NCI-H510A (cell line): ENCODE data around the gene SAMD4A.

Source experiments
- DNase-seq: peaks from one replicate; lab custom pipeline; 2025; lab: John Stamatoyannopoulos, UW

The SAMD4A gene

GRCh38 chr14:54706769-54707168, 139.8 kb downstream of the SAMD4A start:
- no peak for DNase-seq

- no peak for DNase-seq
These were observed 141.2 kb downstream of the SAMD4A start for GRCh38 chr14:54708161-54708560.

GRCh38 chr14:54708982-54709381, 142.1 kb downstream of the SAMD4A start:
- DNase-seq: no peak

GRCh38 chr14:54709444-54709843, 142.5 kb downstream of the SAMD4A start:
- no peak for DNase-seq

- no peak for DNase-seq
These were observed 142.9 kb downstream of the SAMD4A start for GRCh38 chr14:54709867-54710266.

GRCh38 chr14:54711312-54711711, 144.4 kb downstream of the SAMD4A start:
- DNase-seq: no peak

- DNase-seq: no peak
These were observed 145.0 kb downstream of the SAMD4A start for GRCh38 chr14:54711812-54712464.

- DNase-seq: no peak
These were observed 145.7 kb downstream of the SAMD4A start for GRCh38 chr14:54712465-54713200.

- DNase-seq: no peak
These were observed 146.5 kb downstream of the SAMD4A start for GRCh38 chr14:54713379-54713778.

GRCh38 chr14:54715239-54715638, 148.3 kb downstream of the SAMD4A start:
- DNase-seq: no peak

GRCh38 chr14:54715811-54716210, 148.9 kb downstream of the SAMD4A start:
- no peak for DNase-seq

- DNase-seq: no peak
These were observed 149.9 kb downstream of the SAMD4A start for GRCh38 chr14:54716862-54717261.

- no peak for DNase-seq
These were observed 151.1 kb downstream of the SAMD4A start for GRCh38 chr14:54718046-54718445.

- DNase-seq: no peak
These were observed 152.5 kb downstream of the SAMD4A start for GRCh38 chr14:54719406-54719805.

GRCh38 chr14:54722791-54723432, 156.0 kb downstream of the SAMD4A start:
- no peak for DNase-seq

- DNase-seq: no peak
These were observed 157.2 kb downstream of the SAMD4A start for GRCh38 chr14:54724123-54724522.

- no peak for DNase-seq
These were observed 157.9 kb downstream of the SAMD4A start for GRCh38 chr14:54724676-54725325.

GRCh38 chr14:54725998-54726397, 159.1 kb downstream of the SAMD4A start:
- DNase-seq: no peak

GRCh38 chr14:54727929-54728328, 161.0 kb downstream of the SAMD4A start:
- DNase-seq: no peak

- no peak for DNase-seq
These were observed 162.0 kb downstream of the SAMD4A start for GRCh38 chr14:54728700-54729527.

GRCh38 chr14:54730156-54730961, 163.4 kb downstream of the SAMD4A start:
- DNase-seq: no peak
